ENCODE data around the gene CFAP20DC. TPM values are rescaled to one million over a fixed set of nuclear protein-coding genes. Genes with fewer than 3 reads are reported as not detected.

Gene CFAP20DC
- total RNA-seq, 1 donor from 2014 or later = 4.7 TPM

DNA sequence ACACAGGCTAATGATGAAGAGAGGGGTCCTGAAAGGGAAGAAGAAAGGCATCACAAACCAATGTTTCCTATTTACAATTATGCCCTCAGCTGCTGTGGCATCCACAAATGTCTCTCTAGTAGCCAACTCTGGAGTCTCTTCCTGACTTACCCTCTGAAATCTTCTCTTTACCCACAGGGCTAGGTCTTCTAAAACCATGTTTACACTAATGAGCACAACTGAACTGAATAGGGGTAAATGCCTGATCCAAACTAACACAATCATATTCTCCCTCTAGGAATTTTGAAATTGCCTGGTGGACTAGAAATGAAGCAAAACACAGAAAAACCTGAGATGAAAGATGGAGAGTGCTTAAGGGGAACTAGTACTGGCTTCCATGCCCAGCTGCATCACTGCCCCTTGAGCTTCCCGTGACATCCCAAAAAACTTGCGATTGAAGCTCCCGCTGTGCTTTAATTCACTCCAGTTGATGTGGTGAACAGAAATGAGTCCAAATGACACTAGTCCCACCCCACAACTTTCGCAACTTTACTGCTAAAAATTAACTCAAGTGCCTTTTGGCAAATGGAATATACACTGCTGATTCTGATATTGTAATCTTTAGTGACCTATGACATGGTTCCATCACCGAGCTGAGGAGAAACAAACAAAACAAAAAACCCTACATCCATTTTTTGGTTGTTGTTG lies 32.8 kb downstream of the CFAP20DC start:
- TF ChIP-seq CTCF (conservative IDR thresholded peaks at IDR 0.05) = no peak
- Mint-ChIP-seq H3K27ac (peak overlapping the region; percentile 9), H3K4me1 (ENCODE audit: unreplicated experiment) (no peaks in the 10 kb centered on the region), H3K9me3 (peaks cover 7% of the 10 kb centered on the region), H3K4me3 (no peak overlapping the region), H3K36me3 (peaks cover 4% of the 10 kb centered on the region), H3K27me3 (no peaks in the 10 kb centered on the region)
- no peak for DNase-seq (ENCODE audit: extremely low spot score, unreplicated experiment)

- Mint-ChIP-seq H3K4me1 (ENCODE audit: unreplicated experiment) (no peaks in the 10 kb centered on the region), H3K9me3 (peaks cover 14% of the 10 kb centered on the region)
- TF ChIP-seq CTCF (conservative IDR thresholded peaks at IDR 0.05) = no peak
Observed at GRCh38 chr3:59013611-59014010, 36.2 kb downstream of the CFAP20DC start.

DNA sequence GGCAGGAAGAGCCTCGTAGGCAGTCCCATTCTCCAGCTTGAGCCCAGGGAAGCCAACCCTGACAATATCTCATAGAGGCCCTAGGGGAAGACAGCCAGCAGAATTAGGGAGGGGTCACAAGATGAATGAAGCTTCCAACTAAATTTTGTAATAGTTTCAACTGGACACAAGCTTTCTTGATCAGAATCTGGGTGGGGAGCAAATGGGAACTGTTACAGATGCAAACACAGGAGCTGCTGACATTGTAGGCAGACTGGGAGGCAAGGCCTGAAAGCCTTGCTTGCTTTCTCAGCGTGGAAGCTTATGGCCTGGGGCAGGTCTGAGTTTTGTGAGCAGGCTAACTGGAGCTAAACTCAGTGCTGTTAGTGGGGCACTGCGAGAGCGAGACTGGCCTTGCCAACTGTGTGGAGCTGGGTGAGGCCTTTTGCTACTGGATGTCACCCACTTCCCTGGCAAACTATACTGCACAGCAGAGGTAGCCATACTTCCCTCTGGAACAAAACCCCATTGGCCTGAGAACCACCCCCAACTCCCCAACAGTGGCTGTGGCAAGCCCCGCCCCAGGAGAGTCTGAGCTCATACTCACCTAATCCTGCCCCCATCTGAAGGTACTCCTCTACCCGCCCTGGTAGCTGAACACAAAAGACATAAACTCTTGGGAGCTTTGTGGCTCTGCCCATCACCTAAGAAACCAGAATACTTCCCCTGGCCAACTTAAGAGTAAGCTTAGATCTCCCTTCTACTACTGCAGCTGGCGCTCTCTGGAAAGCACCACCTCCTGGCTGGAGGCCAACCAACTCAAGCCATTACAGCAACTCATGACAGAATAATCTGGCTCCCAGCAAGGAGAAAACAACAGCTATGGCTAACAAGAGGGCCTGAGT lies 42.9 kb downstream of the CFAP20DC start:
- TF ChIP-seq CTCF (conservative IDR thresholded peaks at IDR 0.05) = no peak
- no peak for DNase-seq (ENCODE audit: extremely low spot score, unreplicated experiment)
- Mint-ChIP-seq H3K36me3 (peaks cover 10% of the 10 kb centered on the region), H3K27ac (no peak overlapping the region), H3K4me1 (ENCODE audit: unreplicated experiment) (peaks cover 16% of the 10 kb centered on the region), H3K9me3 (peaks cover 8% of the 10 kb centered on the region), H3K4me3 (no peak overlapping the region), H3K27me3 (no peaks in the 10 kb centered on the region)

More at GRCh38 chr3:59013611-59014010, 36.2 kb downstream of the CFAP20DC start:
- peaks cover 14% of the 10 kb centered on the region for H3K36me3 Mint-ChIP-seq
- H3K27ac Mint-ChIP-seq = no peak overlapping the region
- no peak for DNase-seq (ENCODE audit: extremely low spot score, unreplicated experiment)
- H3K4me3 Mint-ChIP-seq = no peak overlapping the region
- H3K27me3 Mint-ChIP-seq = no peaks in the 10 kb centered on the region

- Mint-ChIP-seq H3K9me3 (no peaks in the 10 kb centered on the region), H3K27me3 (no peaks in the 10 kb centered on the region)
- no peak for TF ChIP-seq CTCF (conservative IDR thresholded peaks at IDR 0.05)
Observed at GRCh38 chr3:59001675-59002074, 48.1 kb downstream of the CFAP20DC start.

GRCh38 chr3:58999774-59000160 lies 50.1 kb downstream of the CFAP20DC start:
- no peak for DNase-seq (ENCODE audit: extremely low spot score, unreplicated experiment)
- Mint-ChIP-seq H3K4me1 (ENCODE audit: unreplicated experiment) (peaks cover 4% of the 10 kb centered on the region), H3K27me3 (no peaks in the 10 kb centered on the region), H3K27ac (no peak overlapping the region), H3K36me3 (peaks cover 4% of the 10 kb centered on the region), H3K4me3 (no peak overlapping the region), H3K9me3 (no peaks in the 10 kb centered on the region)
- TF ChIP-seq CTCF (conservative IDR thresholded peaks at IDR 0.05) = no peak

More at GRCh38 chr3:59001675-59002074, 48.1 kb downstream of the CFAP20DC start:
- Mint-ChIP-seq H3K4me3 (no peak overlapping the region), H3K4me1 (ENCODE audit: unreplicated experiment) (peaks cover 8% of the 10 kb centered on the region), H3K27ac (no peak overlapping the region), H3K36me3 (peaks cover 4% of the 10 kb centered on the region)
- DNase-seq (ENCODE audit: extremely low spot score, unreplicated experiment) = no peak
